CD4-positive, alpha-beta T cell treated with Interleukin-1 beta for 1 hour (primary cell): Measurements from ENCODE around the gene FAM43B.
"Not testable (repeated sequence)": the region's sequence is repeated elsewhere in the genome, so short reads cannot be mapped to it uniquely, and the experiment has no call there.

Experiments used
- DNase-seq, 2 donors: peaks; one replicate each; pipeline ENCODE4 v3.0.0-alpha.2; 2020 to 2022

FAM43B gene

GRCh38 chr1:20551945-20552727 is at the start of gene FAM43B:
Gene FAM43B (plus strand): TSS chr1:20552573. CDS start chr1:20552974, 401 bp downstream.
- no peak for DNase-seq

GRCh38 chr1:20505488-20505887 is 46.9 kb upstream of the FAM43B start:
- no peak for DNase-seq

GRCh38 chr1:20507248-20507563 is 45.2 kb upstream of the FAM43B start:
- no peak for DNase-seq

GRCh38 chr1:20507564-20508410 is 44.6 kb upstream of the FAM43B start, which contains the start of gene MUL1:
Gene MUL1 (minus strand): TSS chr1:20508151. CDS start chr1:20508024, 127 bp downstream.
- DNase-seq = peak; percentile 92

- no peak for DNase-seq
Measured at GRCh38 chr1:20508411-20508771, 44.0 kb upstream of the FAM43B start.

GRCh38 chr1:20511518-20512428 is 40.6 kb upstream of the FAM43B start:
- DNase-seq = no peak

- not testable (repeated sequence) for DNase-seq
Measured at GRCh38 chr1:20519609-20520262, 32.6 kb upstream of the FAM43B start.

- DNase-seq = peak; percentile 47 to 70
Measured at GRCh38 chr1:20521960-20522861, 30.2 kb upstream of the FAM43B start.

- no peak for DNase-seq
Measured at GRCh38 chr1:20526267-20526666, 26.1 kb upstream of the FAM43B start.

GRCh38 chr1:20528221-20528620 is 24.2 kb upstream of the FAM43B start:
- no peak for DNase-seq

GRCh38 chr1:20530306-20530705 is 22.1 kb upstream of the FAM43B start:
- no peak for DNase-seq

GRCh38 chr1:20530901-20531300 is 21.5 kb upstream of the FAM43B start:
- no peak for DNase-seq

GRCh38 chr1:20533635-20534034 is 18.7 kb upstream of the FAM43B start:
- no peak for DNase-seq

- no peak for DNase-seq
Measured at GRCh38 chr1:20534659-20535417, 17.5 kb upstream of the FAM43B start.

GRCh38 chr1:20538227-20538626 is 14.1 kb upstream of the FAM43B start:
- no peak for DNase-seq

GRCh38 chr1:20538760-20539551 is 13.4 kb upstream of the FAM43B start:
- DNase-seq = no peak

- DNase-seq = no peak
Measured at GRCh38 chr1:20540281-20540680, 12.1 kb upstream of the FAM43B start.

GRCh38 chr1:20546637-20547036 is 5.7 kb upstream of the FAM43B start:
- no peak for DNase-seq

- DNase-seq = no peak
Measured at GRCh38 chr1:20551161-20551560, 1.2 kb upstream of the FAM43B start.
